WTC11 (cell line): ENCODE data around the gene PROCR.

Source experiments
- ATF1 ChIP-seq: sonication (generic); formaldehyde crosslinking; IDR thresholded peaks from 2 replicates; pipeline ENCODE4 v1.8.1; 2023; ENCODE audit warnings: mild to moderate bottlenecking, moderate library complexity, missing genetic modification reagents
- CREB1 ChIP-seq: sonication (generic); formaldehyde crosslinking; IDR thresholded peaks from 2 replicates; pipeline ENCODE4 v1.8.0; 2023; ENCODE audit warnings: mild to moderate bottlenecking, missing genetic modification reagents
- GABPB1 ChIP-seq: sonication (generic); formaldehyde crosslinking; IDR thresholded peaks from 2 replicates; pipeline ENCODE4 v1.8.1; 2023; ENCODE audit warnings: mild to moderate bottlenecking, missing genetic modification reagents
- GRHL2 ChIP-seq: fragments of 250-450 bp; sonication (Bioruptor Pico); IDR thresholded peaks from 2 replicates; pipeline ENCODE4 v1.8.0; 2022; ENCODE audit warnings: mild to moderate bottlenecking, moderate library complexity; ENCODE audit not compliant: insufficient replicate concordance, severe bottlenecking
- JUN ChIP-seq: sonication (generic); formaldehyde crosslinking; IDR thresholded peaks from 2 replicates; pipeline ENCODE4 v1.8.0; 2023; ENCODE audit warnings: mild to moderate bottlenecking, missing genetic modification reagents
- NFYB ChIP-seq: sonication (generic); formaldehyde crosslinking; conservative IDR thresholded peaks from 2 replicates; pipeline ENCODE4 v1.8.0; 2022; ENCODE audit warnings: low read depth, missing genetic modification reagents
- RELA ChIP-seq: sonication (generic); formaldehyde crosslinking; IDR thresholded peaks from 2 replicates; pipeline ENCODE4 v1.8.1; 2022; ENCODE audit warnings: missing genetic modification reagents, mild to moderate bottlenecking, borderline replicate concordance
- TF ChIP-seq, protein P1 (sequence below): sonication (generic); formaldehyde crosslinking; IDR thresholded peaks from 2 replicates; pipeline ENCODE4 v1.8.0; 2022; ENCODE audit warnings: mild to moderate bottlenecking, missing genetic modification reagents
- TF ChIP-seq, protein P2 (sequence below): fragments of 200-600 bp; IDR thresholded peaks from 2 replicates; pipeline ENCODE4 v1.8.0; 2022; ENCODE audit warnings: antibody characterized with exemption
- TF ChIP-seq, protein P3 (sequence below): sonication (generic); formaldehyde crosslinking; IDR thresholded peaks from 2 replicates; pipeline ENCODE4 v1.8.0; 2022; ENCODE audit warnings: mild to moderate bottlenecking, missing genetic modification reagents
- TF ChIP-seq, protein P4 (sequence below): sonication (generic); formaldehyde crosslinking; IDR thresholded peaks from 2 replicates; pipeline ENCODE4 v1.8.0; 2022; ENCODE audit warnings: mild to moderate bottlenecking, missing genetic modification reagents
- TF ChIP-seq, protein P5 (sequence below): sonication (generic); formaldehyde crosslinking; IDR thresholded peaks from 2 replicates; pipeline ENCODE4 v1.8.1; 2022; ENCODE audit warnings: mild to moderate bottlenecking, moderate library complexity, missing genetic modification reagents
- TF ChIP-seq, protein P6 (sequence below): sonication (generic); formaldehyde crosslinking; IDR thresholded peaks from 2 replicates; pipeline ENCODE4 v1.8.1; 2022; ENCODE audit warnings: missing genetic modification reagents, borderline replicate concordance

DNA sequence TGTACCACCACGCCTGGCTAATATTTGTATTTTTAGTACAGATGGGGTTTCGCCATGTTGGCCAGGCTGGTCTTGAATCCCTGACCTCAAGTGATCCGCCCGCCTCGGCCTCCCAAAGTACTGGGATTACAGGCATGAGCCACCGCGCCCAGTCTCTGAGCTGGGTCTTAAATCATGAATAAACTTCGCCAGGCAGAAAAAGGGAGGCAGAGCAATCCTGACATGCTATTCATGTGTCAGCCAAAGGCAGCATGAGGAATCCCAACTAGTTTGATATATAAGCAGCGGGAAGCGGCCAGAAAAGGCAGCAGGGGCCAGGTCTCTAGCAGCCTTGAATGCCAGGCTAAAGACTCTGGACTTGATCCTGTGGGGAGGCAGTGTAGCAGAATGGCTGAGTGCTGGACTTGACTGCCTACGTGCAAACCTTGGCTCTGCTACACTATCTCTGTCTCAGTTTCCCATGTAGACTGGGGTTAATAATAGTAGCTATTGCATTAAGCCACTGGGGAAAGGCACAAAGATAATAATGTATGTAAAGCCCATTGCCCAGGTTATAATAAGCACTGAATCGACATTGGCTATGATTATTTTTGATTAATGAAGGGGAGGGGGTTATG lies 1.8 kb downstream of the PROCR start:
- TF ChIP-seq, protein P1, sequence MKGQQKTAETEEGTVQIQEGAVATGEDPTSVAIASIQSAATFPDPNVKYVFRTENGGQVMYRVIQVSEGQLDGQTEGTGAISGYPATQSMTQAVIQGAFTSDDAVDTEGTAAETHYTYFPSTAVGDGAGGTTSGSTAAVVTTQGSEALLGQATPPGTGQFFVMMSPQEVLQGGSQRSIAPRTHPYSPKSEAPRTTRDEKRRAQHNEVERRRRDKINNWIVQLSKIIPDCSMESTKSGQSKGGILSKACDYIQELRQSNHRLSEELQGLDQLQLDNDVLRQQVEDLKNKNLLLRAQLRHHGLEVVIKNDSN (CRISPR knock-in tag): no peak
- TF ChIP-seq, protein P2, sequence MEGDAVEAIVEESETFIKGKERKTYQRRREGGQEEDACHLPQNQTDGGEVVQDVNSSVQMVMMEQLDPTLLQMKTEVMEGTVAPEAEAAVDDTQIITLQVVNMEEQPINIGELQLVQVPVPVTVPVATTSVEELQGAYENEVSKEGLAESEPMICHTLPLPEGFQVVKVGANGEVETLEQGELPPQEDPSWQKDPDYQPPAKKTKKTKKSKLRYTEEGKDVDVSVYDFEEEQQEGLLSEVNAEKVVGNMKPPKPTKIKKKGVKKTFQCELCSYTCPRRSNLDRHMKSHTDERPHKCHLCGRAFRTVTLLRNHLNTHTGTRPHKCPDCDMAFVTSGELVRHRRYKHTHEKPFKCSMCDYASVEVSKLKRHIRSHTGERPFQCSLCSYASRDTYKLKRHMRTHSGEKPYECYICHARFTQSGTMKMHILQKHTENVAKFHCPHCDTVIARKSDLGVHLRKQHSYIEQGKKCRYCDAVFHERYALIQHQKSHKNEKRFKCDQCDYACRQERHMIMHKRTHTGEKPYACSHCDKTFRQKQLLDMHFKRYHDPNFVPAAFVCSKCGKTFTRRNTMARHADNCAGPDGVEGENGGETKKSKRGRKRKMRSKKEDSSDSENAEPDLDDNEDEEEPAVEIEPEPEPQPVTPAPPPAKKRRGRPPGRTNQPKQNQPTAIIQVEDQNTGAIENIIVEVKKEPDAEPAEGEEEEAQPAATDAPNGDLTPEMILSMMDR: no peak
- no peak for TF ChIP-seq NFYB (CRISPR knock-in tag)
- TF ChIP-seq, protein P3, sequence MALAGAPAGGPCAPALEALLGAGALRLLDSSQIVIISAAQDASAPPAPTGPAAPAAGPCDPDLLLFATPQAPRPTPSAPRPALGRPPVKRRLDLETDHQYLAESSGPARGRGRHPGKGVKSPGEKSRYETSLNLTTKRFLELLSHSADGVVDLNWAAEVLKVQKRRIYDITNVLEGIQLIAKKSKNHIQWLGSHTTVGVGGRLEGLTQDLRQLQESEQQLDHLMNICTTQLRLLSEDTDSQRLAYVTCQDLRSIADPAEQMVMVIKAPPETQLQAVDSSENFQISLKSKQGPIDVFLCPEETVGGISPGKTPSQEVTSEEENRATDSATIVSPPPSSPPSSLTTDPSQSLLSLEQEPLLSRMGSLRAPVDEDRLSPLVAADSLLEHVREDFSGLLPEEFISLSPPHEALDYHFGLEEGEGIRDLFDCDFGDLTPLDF (CRISPR knock-in tag): no peak
- no peak for TF ChIP-seq GRHL2 (CRISPR knock-in tag)
- no peak for TF ChIP-seq ATF1
- TF ChIP-seq CREB1: no peak
- no peak for TF ChIP-seq GABPB1 (CRISPR knock-in tag)
- TF ChIP-seq, protein P4, sequence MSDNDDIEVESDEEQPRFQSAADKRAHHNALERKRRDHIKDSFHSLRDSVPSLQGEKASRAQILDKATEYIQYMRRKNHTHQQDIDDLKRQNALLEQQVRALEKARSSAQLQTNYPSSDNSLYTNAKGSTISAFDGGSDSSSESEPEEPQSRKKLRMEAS: no peak
- TF ChIP-seq, protein P5, sequence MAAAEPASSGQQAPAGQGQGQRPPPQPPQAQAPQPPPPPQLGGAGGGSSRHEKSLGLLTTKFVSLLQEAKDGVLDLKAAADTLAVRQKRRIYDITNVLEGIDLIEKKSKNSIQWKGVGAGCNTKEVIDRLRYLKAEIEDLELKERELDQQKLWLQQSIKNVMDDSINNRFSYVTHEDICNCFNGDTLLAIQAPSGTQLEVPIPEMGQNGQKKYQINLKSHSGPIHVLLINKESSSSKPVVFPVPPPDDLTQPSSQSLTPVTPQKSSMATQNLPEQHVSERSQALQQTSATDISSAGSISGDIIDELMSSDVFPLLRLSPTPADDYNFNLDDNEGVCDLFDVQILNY (CRISPR knock-in tag): no peak
- TF ChIP-seq JUN (CRISPR knock-in tag): no peak
- TF ChIP-seq RELA (CRISPR knock-in tag): no peak
- TF ChIP-seq, protein P6, sequence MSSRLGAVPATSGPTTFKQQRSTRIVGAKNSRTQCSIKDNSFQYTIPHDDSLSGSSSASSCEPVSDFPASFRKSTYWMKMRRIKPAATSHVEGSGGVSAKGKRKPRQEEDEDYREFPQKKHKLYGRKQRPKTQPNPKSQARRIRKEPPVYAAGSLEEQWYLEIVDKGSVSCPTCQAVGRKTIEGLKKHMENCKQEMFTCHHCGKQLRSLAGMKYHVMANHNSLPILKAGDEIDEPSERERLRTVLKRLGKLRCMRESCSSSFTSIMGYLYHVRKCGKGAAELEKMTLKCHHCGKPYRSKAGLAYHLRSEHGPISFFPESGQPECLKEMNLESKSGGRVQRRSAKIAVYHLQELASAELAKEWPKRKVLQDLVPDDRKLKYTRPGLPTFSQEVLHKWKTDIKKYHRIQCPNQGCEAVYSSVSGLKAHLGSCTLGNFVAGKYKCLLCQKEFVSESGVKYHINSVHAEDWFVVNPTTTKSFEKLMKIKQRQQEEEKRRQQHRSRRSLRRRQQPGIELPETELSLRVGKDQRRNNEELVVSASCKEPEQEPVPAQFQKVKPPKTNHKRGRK (CRISPR knock-in tag): no peak
